GM18909 (cell line): Measurements from ENCODE around the gene CHD5.

Source experiments
- ATAC-seq: cut with Tn5 transposase; IDR thresholded peaks from one replicate; pipeline ENCODE4 v1.9.1; 2021; ENCODE audit warnings: mild to moderate bottlenecking; ENCODE audit not compliant: unreplicated experiment, poor library complexity

Gene CHD5

GRCh38 chr1:6177681-6178380 is 2.3 kb downstream of the CHD5 start:
- ATAC-seq = no peak

DNA sequence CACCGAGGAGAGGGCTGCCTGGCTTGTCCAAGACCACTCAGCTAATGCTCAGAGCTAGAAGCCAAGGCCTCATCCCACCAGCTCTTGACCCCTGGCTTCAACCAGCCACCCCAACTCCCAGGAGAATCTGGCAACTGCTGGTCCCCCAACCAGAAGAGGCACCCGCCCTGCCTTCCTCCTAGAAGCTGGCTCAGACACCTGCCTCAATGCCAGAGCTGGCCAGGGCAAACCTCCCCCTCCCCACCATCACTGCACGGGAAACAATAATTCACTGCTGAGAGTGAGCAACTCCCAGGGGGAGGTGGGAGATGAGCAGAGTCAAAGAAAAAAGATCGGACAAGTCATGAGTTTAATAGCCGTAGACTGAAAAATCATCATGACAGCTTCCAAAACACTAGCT is 3.3 kb downstream of the CHD5 start:
- ATAC-seq = no peak

DNA sequence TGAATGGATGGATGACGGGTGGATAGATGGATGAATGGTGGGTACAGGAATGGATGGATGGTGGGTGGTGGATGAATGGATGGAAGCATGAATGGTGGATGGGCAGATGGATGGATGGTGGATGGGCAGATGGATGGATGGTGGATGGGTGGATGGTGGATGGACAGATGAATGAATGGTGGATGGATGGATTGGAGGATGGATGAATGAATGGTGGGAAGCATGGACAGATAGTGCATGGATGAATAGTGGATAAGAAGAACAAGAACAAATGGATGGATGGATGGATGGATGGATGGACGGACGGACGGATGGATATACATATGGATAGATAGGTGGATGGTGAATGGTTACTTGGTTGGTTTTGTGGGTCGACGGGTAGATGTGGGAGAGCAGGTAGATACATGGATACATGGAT is 4.7 kb downstream of the CHD5 start:
- no peak for ATAC-seq

DNA sequence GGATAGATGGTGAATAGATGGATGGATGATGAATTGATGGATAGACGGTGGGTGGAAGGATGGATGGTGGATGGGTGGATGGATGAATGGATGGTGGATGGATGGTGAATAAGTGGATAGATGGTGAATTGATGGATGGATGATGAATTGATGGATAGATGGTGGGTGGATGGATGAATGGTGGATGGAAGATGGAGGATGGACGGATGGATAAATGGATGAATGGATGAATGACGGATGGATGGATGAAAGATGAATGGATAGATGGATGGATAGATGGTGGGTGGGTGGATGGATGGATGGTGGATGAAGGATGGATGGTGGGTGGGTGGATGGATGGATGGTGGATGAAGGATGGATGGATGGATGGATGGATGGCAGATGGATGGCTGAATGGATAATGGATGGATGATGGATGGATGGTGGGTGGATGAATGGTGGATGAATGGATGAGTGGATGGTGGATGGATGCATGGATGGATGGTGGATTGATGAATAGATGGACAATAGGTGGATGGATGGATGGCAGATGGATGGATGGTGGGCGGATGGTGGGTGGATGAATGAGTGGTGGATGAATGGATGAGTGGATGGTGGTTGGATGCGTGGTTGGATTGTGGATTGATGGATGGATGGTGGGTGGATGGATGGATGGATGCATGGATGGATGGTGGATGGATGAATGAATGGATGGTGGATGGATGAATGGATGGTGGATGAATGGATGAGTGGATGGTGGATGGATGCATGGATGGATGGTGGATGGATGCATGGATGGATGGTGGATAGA is 5.3 kb downstream of the CHD5 start:
- no peak for ATAC-seq

DNA sequence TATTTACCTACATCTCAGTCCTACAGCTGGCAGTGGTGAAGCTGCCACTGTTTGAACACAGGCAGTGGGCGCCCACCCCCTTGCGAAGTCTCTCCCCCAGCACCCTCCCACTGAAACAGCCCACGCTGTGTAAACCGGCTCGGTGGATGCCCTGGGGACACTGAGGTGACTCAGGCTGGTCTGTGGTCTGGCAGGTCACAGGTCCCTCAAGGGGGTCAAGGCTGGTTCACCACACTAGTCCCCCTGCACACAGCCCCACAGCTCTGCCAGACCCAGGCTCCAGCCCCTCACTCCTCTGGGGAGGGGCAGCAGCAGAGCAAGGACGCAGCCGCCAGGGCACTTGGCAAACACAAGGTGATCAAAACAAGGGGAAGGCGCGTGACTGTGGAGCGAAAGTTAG is 7.6 kb downstream of the CHD5 start:
- no peak for ATAC-seq

DNA sequence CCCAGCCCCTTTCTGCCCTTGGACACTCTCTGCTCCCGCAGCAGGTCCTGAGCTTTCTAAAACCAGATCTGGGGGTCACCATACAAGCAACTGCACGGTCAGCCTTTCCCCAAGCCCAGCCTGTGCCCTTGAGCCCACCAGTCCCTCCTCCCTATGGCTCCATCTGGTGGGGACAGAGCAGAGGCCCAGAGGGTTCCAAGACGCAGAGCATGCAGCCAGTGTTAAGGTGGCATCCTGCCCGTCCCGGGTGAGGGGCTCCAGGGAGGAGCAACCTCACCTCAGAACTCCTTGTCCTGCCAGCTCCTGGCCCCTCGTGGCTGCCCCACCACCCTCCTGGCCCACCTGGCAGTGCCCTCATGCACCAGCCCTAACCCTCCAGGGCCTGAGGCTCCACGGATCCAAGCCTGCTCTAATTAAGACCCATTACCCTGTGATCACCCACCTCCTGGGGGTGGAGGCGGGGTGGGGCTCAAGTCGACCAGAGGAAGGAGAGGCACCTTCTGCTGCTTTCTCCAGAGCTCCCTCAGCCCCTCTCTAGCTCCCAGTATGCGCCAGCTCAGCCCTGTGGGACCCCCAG is 8.5 kb downstream of the CHD5 start:
- ATAC-seq = no peak

- ATAC-seq = no peak
These were observed 9.3 kb downstream of the CHD5 start for GRCh38 chr1:6170742-6171201.

GRCh38 chr1:6170116-6170741 is 9.9 kb downstream of the CHD5 start:
- no peak for ATAC-seq

DNA sequence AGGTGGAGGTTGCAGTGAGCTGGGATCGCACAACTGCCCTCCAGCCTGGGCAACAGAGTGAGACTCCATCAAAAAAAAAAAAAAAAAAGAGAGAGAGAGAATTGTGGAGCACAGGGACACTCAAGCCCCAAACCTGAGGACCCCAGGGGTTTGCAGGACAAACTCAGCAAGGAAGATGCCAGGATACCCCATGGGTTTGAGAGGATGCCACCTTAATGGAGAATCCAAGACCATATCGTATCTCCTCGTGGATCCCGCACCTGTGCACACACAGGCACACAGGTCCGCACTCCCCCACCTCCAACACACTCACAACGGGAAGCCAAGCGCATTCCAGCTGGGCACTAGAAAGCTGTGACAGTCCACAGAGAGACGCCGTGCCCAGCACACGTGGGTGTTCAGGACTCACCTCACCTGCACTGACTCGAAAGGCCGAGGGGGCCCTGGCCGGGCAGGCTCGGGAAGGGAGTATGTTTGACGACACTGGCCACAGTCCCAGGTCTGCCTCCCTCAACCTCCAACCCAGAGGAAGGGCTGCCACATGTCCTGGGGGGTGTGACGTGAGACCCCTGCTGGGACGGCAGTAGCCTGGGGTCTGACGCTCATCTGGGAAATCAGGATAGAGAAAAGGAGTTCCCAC is 11.1 kb downstream of the CHD5 start:
- no peak for ATAC-seq

GRCh38 chr1:6167391-6168303 is 12.5 kb downstream of the CHD5 start:
- ATAC-seq = no peak

- ATAC-seq = no peak
These were observed 13.3 kb downstream of the CHD5 start for GRCh38 chr1:6166655-6167390.

DNA sequence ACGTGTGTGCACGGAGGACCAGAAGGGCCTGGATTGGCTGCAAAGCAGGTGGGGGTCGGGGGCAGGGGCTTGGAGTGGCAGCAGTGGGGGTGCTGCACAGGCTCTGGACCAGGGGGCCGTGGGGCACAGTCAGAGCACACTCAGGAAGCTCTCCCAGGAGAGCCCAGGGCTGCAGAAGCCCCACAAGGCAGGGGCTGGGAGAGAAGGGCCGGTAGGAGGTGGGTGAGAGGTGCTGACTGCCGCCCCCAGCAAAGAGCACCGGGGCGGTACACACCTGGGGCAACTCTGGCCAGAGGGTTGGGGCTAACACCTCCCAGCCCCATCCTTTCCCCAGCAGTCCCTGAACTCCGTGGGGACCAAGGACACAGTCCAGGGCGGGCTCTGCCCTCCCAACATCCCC is 13.9 kb downstream of the CHD5 start:
- no peak for ATAC-seq

DNA sequence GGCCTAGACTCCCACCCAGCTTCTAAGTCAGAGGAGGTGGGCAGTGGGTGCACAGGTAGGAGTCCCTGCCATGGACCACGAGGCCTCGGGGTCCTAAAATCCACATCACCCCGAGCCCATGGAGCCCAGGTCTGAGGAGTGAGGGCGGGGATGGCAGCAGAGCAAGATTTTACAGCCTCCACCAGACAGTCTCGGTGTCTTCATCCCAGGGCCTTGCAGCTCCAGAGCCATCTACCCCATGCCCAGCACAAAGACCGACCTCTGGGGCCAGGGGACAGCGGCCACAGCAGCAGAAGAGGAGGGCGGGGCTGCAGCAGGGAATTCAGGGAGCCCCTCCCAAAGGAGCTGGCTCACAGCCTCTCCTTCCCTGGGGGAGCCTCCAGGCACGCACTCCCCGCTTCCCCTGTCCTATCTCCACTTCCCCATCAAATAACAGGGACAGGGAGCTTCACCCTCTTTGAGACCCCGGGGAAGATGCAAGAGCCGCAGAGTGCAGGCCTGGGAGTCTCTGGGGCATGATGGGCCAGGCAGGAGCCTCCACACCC is 14.6 kb downstream of the CHD5 start:
- no peak for ATAC-seq

DNA sequence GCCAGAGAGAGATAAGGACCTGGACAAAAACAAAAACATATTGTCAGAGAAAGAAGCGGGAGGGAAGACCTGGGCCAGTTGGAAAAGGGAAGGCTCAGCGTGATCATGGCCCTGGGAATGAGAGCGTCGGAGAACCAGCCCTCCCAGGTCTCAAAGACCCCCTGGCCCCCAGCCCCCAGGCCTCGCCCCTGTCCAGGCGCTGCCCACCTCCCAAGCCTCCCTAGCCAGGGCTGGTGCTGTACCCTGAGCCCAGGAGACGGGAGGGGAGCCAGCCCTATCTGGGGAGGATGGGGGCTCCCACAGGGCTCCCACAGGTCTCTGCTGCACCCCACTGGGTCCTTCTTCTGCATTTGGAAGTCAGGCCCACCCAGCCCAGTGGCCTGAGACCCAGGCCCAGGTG is 15.1 kb downstream of the CHD5 start:
- no peak for ATAC-seq

DNA sequence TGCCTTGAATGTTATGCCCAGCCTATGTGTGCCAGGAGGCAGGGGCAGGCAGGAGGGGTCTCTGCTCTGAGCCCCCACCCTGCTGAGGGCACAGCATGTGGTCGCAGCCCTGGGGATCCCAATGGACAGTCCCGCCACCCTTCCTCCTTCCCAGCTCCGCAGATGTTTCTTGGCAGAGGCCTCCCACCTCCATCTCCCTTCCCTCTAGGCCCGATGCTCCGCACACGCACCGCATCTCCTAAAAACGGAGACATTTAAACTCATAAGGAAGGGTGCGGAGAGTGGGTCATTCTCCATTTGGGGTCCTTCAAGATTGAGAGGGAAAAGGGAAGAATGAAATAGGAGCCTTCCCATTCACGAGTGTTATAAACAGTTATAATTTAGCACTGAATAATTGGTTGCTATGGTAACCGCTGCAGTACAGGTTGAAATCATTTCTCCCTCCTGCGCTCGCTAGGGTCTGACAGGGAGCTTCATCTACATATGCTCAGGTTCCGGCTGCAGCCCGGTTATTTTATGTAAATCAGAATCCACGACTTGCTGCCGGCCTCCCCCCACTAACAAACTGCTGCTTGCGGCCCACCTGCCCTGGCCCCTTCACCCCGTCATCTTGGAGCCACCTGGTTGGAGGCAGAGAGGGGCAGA is 16.0 kb downstream of the CHD5 start:
- ATAC-seq = no peak

GRCh38 chr1:6163191-6163972 is 16.7 kb downstream of the CHD5 start:
- ATAC-seq = no peak

DNA sequence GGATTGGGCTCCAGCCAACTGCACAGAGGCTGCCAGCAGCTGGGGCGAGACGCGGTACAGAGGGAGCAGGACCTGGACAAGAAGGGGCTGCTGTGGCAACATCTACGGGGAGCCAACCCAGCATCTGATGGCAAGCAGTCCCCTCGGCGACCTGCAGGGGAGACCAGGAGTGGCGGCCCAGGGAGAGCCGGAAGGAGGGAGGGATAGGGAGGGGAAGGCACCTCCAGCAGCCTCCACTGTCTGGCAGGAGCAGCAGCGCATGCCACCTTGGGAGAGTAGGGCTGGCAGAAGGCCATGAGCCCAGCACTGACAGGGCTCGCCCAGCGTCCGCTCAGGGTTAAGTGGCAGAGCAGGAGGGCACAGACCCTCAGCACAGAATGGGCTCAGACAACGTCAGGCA is 17.3 kb downstream of the CHD5 start:
- ATAC-seq = no peak
